SU-DHL-6 (cell line): ENCODE data around the gene HERC4.

Source experiments
- H2AFZ ChIP-seq: fragments of 200-600 bp; sonication (generic); 2 replicates; pipeline ENCODE4 v1.6.1; 2014; ENCODE audit warnings: low read depth, mild to moderate bottlenecking, moderate library complexity, mixed read lengths, antibody characterized with exemption, low read length; ENCODE audit not compliant: severe bottlenecking
- H3F3A ChIP-seq: fragments of 200-600 bp; shearing (Covaris generic); 2 replicates; pipeline ENCODE4 v1.6.0; 2016; ENCODE audit warnings: antibody characterized with exemption, mild to moderate bottlenecking; ENCODE audit not compliant: insufficient read depth
- H3K27ac ChIP-seq: fragments of 200-600 bp; sonication (generic); 2 replicates; pipeline ENCODE4 v1.5.1; 2016; ENCODE audit warnings: low read depth, mild to moderate bottlenecking, low read length, moderate library complexity, mixed read lengths
- H3K27me3 ChIP-seq: fragments of 200-600 bp; sonication (generic), shearing (Covaris generic); 2 replicates; pipeline ENCODE4 v1.6.0; 2014; ENCODE audit warnings: mild to moderate bottlenecking, low read length
- H3K36me3 ChIP-seq: fragments of 200-600 bp; sonication (generic); 2 replicates; pipeline ENCODE4 v1.6.1; 2014; ENCODE audit warnings: mild to moderate bottlenecking, low read length, mixed read lengths
- H3K4me2 ChIP-seq: fragments of 300-600, 200-600 bp; shearing (Covaris generic), sonication (generic); 2 replicates; pipeline ENCODE4 v1.6.0; 2014; ENCODE audit warnings: low read length, low read depth, mild to moderate bottlenecking; ENCODE audit not compliant: poor library complexity, severe bottlenecking
- H3K4me3 ChIP-seq: fragments of 200-600 bp; sonication (generic); 2 replicates; pipeline ENCODE4 v1.5.1; 2014; ENCODE audit warnings: antibody characterized with exemption, low read length, mild to moderate bottlenecking, mixed read lengths; ENCODE audit not compliant: insufficient read depth, poor library complexity, severe bottlenecking
- H3K79me2 ChIP-seq: fragments of 200-600 bp; sonication (generic); 2 replicates; pipeline ENCODE4 v1.6.1; 2014; ENCODE audit warnings: mild to moderate bottlenecking, low read length, moderate library complexity; ENCODE audit not compliant: insufficient read depth
- H3K9ac ChIP-seq: fragments of 200-600 bp; sonication (generic); 2 replicates; pipeline ENCODE4 v1.7.0; 2014; ENCODE audit warnings: mild to moderate bottlenecking, low read length
- H3K9me2 ChIP-seq: fragments of 200-600 bp; sonication (generic); replicated peaks from 2 replicates; pipeline ENCODE4 v1.6.1; 2014; ENCODE audit warnings: low read length; ENCODE audit not compliant: insufficient read depth
- H3K9me3 ChIP-seq: fragments of 200-600 bp; sonication (generic); 2 replicates; pipeline ENCODE4 v1.6.1; 2014; ENCODE audit warnings: low read length, mixed read lengths; ENCODE audit not compliant: insufficient read depth
- H4K20me1 ChIP-seq: fragments of 200-600 bp; sonication (generic); 2 replicates; pipeline ENCODE4 v1.6.1; 2014; ENCODE audit warnings: low read depth, mild to moderate bottlenecking, antibody characterized with exemption, low read length, moderate library complexity, mixed read lengths
- CTCF ChIP-seq: fragments of 200-600 bp; sonication (generic); IDR thresholded peaks from one replicate; pipeline ENCODE4 v1.5.1; 2017; ENCODE audit warnings: antibody characterized with exemption, mild to moderate bottlenecking, low read length, moderate library complexity; ENCODE audit not compliant: insufficient read depth, poor library complexity, severe bottlenecking
- EZH2phosphoT487 ChIP-seq: fragments of 200-600 bp; sonication (generic), shearing (Covaris generic); conservative IDR thresholded peaks from 2 replicates; pipeline ENCODE4 v1.6.1; 2018; ENCODE audit warnings: mild to moderate bottlenecking, antibody characterized with exemption, low read length, moderate library complexity, mixed read lengths

Gene HERC4

DNA sequence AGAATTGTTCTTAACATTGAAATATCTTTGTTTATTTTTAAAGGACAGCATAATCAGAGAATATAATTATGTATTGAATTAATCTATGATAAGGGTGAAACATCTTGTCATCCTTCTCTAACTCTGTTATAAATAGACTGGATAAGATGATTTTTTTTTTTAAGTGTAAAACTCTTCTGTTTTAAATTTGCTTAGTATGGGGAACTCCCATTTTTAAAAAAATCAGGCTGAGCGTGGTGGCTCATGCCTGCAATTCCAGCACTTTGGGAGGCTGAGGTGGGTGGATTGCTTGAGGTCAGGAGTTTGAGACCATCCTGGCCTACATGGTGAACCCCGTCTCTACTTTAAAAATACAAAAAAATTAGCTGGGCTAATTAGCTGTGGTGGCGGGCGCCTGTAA is 9.4 kb upstream of the HERC4 start:
- Histone ChIP-seq H3K9me2 (no peaks in the 10 kb centered on the region), H3K9ac (no peak overlapping the region), H2AFZ (no peak overlapping the region), H3K79me2 (no peaks in the 10 kb centered on the region), H4K20me1 (no peaks in the 10 kb centered on the region), H3K4me3 (no peak overlapping the region), H3K9me3 (no peaks in the 10 kb centered on the region), H3K27me3 (no peaks in the 10 kb centered on the region), H3F3A (no peaks in the 10 kb centered on the region), H3K4me2 (no peak overlapping the region), H3K27ac (no peak overlapping the region), H3K36me3 (no peaks in the 10 kb centered on the region)
- TF ChIP-seq CTCF (no peak), EZH2phosphoT487 (no peak)

DNA sequence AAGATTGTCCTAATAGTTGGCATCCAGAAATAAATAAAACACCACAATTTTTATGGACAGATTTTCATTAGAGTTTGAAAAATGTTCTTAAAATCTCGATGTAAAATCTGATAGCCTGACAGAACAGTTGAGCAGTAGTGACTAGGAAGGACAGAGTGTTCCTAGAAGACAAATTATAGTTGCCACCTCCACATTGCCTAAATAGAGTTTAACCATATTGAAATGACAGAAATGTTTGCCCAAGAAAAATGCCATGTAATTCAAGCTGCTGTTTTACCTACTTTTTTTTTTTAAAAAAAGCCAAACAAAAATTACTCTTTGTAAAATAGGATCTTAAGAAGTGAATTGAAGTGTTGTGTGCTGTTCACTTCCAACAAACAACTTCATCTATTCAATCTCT is 8.9 kb upstream of the HERC4 start:
- no peaks in the 10 kb centered on the region for H3K27me3 ChIP-seq
- H3K4me2 ChIP-seq: no peak overlapping the region
- no peaks in the 10 kb centered on the region for H3K79me2 ChIP-seq
- H3F3A ChIP-seq: no peaks in the 10 kb centered on the region
- H3K9ac ChIP-seq: no peak overlapping the region
- H3K9me3 ChIP-seq: no peaks in the 10 kb centered on the region
- no peak overlapping the region for H2AFZ ChIP-seq
- H3K27ac ChIP-seq: no peak overlapping the region
- TF ChIP-seq EZH2phosphoT487: no peak
- no peak for TF ChIP-seq CTCF
- no peaks in the 10 kb centered on the region for H3K36me3 ChIP-seq
- H3K9me2 ChIP-seq: no peaks in the 10 kb centered on the region
- no peaks in the 10 kb centered on the region for H4K20me1 ChIP-seq
- H3K4me3 ChIP-seq: no peak overlapping the region

GRCh38 chr10:68082872-68083271 is 7.8 kb upstream of the HERC4 start:
- Histone ChIP-seq H3K79me2 (no peaks in the 10 kb centered on the region), H3K27ac (no peak overlapping the region), H2AFZ (no peak overlapping the region), H3F3A (no peaks in the 10 kb centered on the region), H3K9me3 (no peaks in the 10 kb centered on the region), H3K9me2 (no peaks in the 10 kb centered on the region), H4K20me1 (no peaks in the 10 kb centered on the region), H3K4me2 (no peak overlapping the region), H3K4me3 (no peak overlapping the region), H3K36me3 (no peaks in the 10 kb centered on the region), H3K9ac (no peak overlapping the region), H3K27me3 (no peaks in the 10 kb centered on the region)
- TF ChIP-seq EZH2phosphoT487 (no peak), CTCF (no peak)

- Histone ChIP-seq H3K9me3 (no peaks in the 10 kb centered on the region), H3K4me2 (no peak overlapping the region), H3K9ac (no peak overlapping the region), H3K79me2 (no peaks in the 10 kb centered on the region), H3K9me2 (no peaks in the 10 kb centered on the region), H4K20me1 (no peaks in the 10 kb centered on the region), H3K36me3 (no peaks in the 10 kb centered on the region), H3K27ac (no peak overlapping the region), H3K4me3 (no peak overlapping the region), H2AFZ (no peak overlapping the region), H3F3A (no peaks in the 10 kb centered on the region), H3K27me3 (no peaks in the 10 kb centered on the region)
- TF ChIP-seq EZH2phosphoT487: no peak
- no peak for TF ChIP-seq CTCF
Measured at GRCh38 chr10:68081916-68082315, 6.8 kb upstream of the HERC4 start.
